Mucosa of descending colon (tissue), 3 donors: Measurements from ENCODE around the gene RPTOR. TPM values are rescaled to one million over a fixed set of nuclear protein-coding genes. Genes with fewer than 3 reads are reported as not detected.

Experiments
- ATAC-seq: fragments of 200-7000 bp; cut with Tn5 transposase; one replicate; pipeline ENCODE4 v1.9.1; 2020; ENCODE audit warnings: mild to moderate bottlenecking, moderate library complexity
- DNase-seq, 3 donors: peaks; one replicate each; pipeline ENCODE4 v3.0.0-alpha.2; 2020
- H3K36me3 ChIP-seq: fragments of 200-600 bp; one replicate; pipeline ENCODE4 v1.8.0; 2021; ENCODE audit warnings: low read depth, mild to moderate bottlenecking
- H3K4me1 ChIP-seq: fragments of 200-600 bp; one replicate; pipeline ENCODE4 v1.8.0; 2021; ENCODE audit warnings: low read depth, mild to moderate bottlenecking
- H3K4me3 ChIP-seq: fragments of 200-600 bp; one replicate; pipeline ENCODE4 v1.8.0; 2021; ENCODE audit warnings: mild to moderate bottlenecking
- H3K9me3 ChIP-seq: fragments of 200-600 bp; one replicate; pipeline ENCODE4 v1.8.0; 2021; ENCODE audit warnings: mild to moderate bottlenecking
- CTCF ChIP-seq: fragments of 200-600 bp; IDR thresholded peaks from one replicate; pipeline ENCODE4 v1.8.0; 2022; ENCODE audit warnings: antibody characterized with exemption, mild to moderate bottlenecking
- intact Hi-C, 2 donors: fragments of 100-400 bp; cut with DNase I in 1 of 2; cut with micrococcal nuclease in 1 of 2; formaldehyde crosslinking; loops; one replicate each; pipeline versions ENCODE4 v1.11.0 to v1.11.1; 2022; cut with DNase I, micrococcal nuclease
- total RNA-seq, 3 donors: library from RNA; stranded (reverse); fragmentation: NEBNext Ultra II Directional in 2 of 3; extraction: Animal tissue kit (Norgen Biotek cat#: 25700) in 2 of 3; gene quantifications; one replicate each; pipeline versions ENCODE4 v1.2.1 to v1.2.4, GENCODE V29; 2021 to 2023
- donor health status: DM: no; HTN: no; CAD: no; lungs with moderate emphysema.
- donor health status: DM: no; HTN: no; CAD: no.
- donor health status: DM: no; HTN: yes; CAD: no.

RPTOR gene
- total RNA-seq, 3 donors from 2014 or later, result 30.5 to 44.4 (median 37.2) TPM

GRCh38 chr17:80766290-80766855 lies 221.7 kb downstream of the RPTOR start:
- Histone ChIP-seq H3K9me3 (no peaks in the 10 kb centered on the region), H3K4me1 (no peaks in the 10 kb centered on the region), H3K4me3 (no peak overlapping the region), H3K36me3 (peaks cover 3% of the 10 kb centered on the region)
- ATAC-seq, result no peak
- intact Hi-C loops, result no loop called here
- no peak for TF ChIP-seq CTCF
- no peak for DNase-seq

GRCh38 chr17:80768389-80768788 lies 223.8 kb downstream of the RPTOR start:
- DNase-seq (no peak), ATAC-seq (no peak)
- Histone ChIP-seq H3K9me3 (no peaks in the 10 kb centered on the region), H3K4me3 (no peak overlapping the region), H3K36me3 (peaks cover 2% of the 10 kb centered on the region), H3K4me1 (no peaks in the 10 kb centered on the region)
- intact Hi-C loops, result no loop called here
- TF ChIP-seq CTCF, result no peak

- no peaks in the 10 kb centered on the region for H3K9me3 ChIP-seq
- TF ChIP-seq CTCF, result no peak
- ATAC-seq (no peak), DNase-seq (no peak)
- intact Hi-C loops, result no loop called here
- no peaks in the 10 kb centered on the region for H3K4me1 ChIP-seq
- no peaks in the 10 kb centered on the region for H3K36me3 ChIP-seq
- no peak overlapping the region for H3K4me3 ChIP-seq
These were observed 224.3 kb downstream of the RPTOR start for GRCh38 chr17:80768936-80769335.

- no peak for TF ChIP-seq CTCF
- ATAC-seq, result no peak
- no peak overlapping the region for H3K4me3 ChIP-seq
- no peaks in the 10 kb centered on the region for H3K36me3 ChIP-seq
- H3K9me3 ChIP-seq, result no peaks in the 10 kb centered on the region
- no peaks in the 10 kb centered on the region for H3K4me1 ChIP-seq
- intact Hi-C loops, result no loop called here
- DNase-seq, result no peak
These were observed 224.9 kb downstream of the RPTOR start for GRCh38 chr17:80769516-80769915.

- ATAC-seq (no peak), DNase-seq (no peak)
- intact Hi-C loops, result no loop called here
- no peaks in the 10 kb centered on the region for H3K36me3 ChIP-seq
- H3K9me3 ChIP-seq, result no peaks in the 10 kb centered on the region
- no peak for TF ChIP-seq CTCF
- no peaks in the 10 kb centered on the region for H3K4me1 ChIP-seq
- H3K4me3 ChIP-seq, result no peak overlapping the region
These were observed 225.4 kb downstream of the RPTOR start for GRCh38 chr17:80769936-80770625.
